ENCODE results near the gene APOBEC2. TPM values are rescaled to one million over a fixed set of nuclear protein-coding genes. Genes with fewer than 3 reads are reported as not detected.
"Not testable (repeated sequence)": the region's sequence is repeated elsewhere in the genome, so short reads cannot be mapped to it uniquely, and the experiment has no call there.

APOBEC2 gene
- under 1 TPM in 3 of 4 donors, not detected in 1; 0.32 to 0.73 (median 0.34) TPM for polyA plus RNA-seq (ENCODE audit: insufficient read length in 4 of 4)

- DNase-seq (ENCODE audit: low read depth in 4 of 4, low spot score in 3 of 4), result no peak
These were observed at the start of gene APOBEC2 for GRCh38 chr6:41053041-41053440. Gene APOBEC2, plus strand, starts transcription at chr6:41053202. Its CDS starts 146 bp downstream, at chr6:41053348.

GRCh38 chr6:41006217-41006616 lies 46.8 kb upstream of the APOBEC2 start:
- not testable (repeated sequence) for DNase-seq (ENCODE audit: low read depth in 4 of 4, low spot score in 3 of 4)

- not testable (repeated sequence) for DNase-seq (ENCODE audit: low read depth in 4 of 4, low spot score in 3 of 4)
These were observed 46.0 kb upstream of the APOBEC2 start for GRCh38 chr6:41006980-41007379.

- DNase-seq (ENCODE audit: low read depth in 4 of 4, low spot score in 3 of 4), result no peak
These were observed 45.0 kb upstream of the APOBEC2 start for GRCh38 chr6:41008011-41008410.

- DNase-seq (ENCODE audit: low read depth in 4 of 4, low spot score in 3 of 4), result no peak
These were observed 43.3 kb upstream of the APOBEC2 start for GRCh38 chr6:41009669-41010068.

GRCh38 chr6:41011673-41012072 lies 41.3 kb upstream of the APOBEC2 start:
- no peak for DNase-seq (ENCODE audit: low read depth in 4 of 4, low spot score in 3 of 4)

- DNase-seq (ENCODE audit: low read depth in 4 of 4, low spot score in 3 of 4), result no peak
These were observed 39.4 kb upstream of the APOBEC2 start for GRCh38 chr6:41013466-41014153.

GRCh38 chr6:41014780-41015179 lies 38.2 kb upstream of the APOBEC2 start:
- no peak for DNase-seq (ENCODE audit: low read depth in 4 of 4, low spot score in 3 of 4)

- not testable (repeated sequence) for DNase-seq (ENCODE audit: low read depth in 4 of 4, low spot score in 3 of 4)
These were observed 37.1 kb upstream of the APOBEC2 start for GRCh38 chr6:41015860-41016259.

- no peak for DNase-seq (ENCODE audit: low read depth in 4 of 4, low spot score in 3 of 4)
These were observed 35.3 kb upstream of the APOBEC2 start for GRCh38 chr6:41017663-41018062.

GRCh38 chr6:41021832-41022231 lies 31.2 kb upstream of the APOBEC2 start:
- no peak for DNase-seq (ENCODE audit: low read depth in 4 of 4, low spot score in 3 of 4)

- no peak for DNase-seq (ENCODE audit: low read depth in 4 of 4, low spot score in 3 of 4)
These were observed 30.7 kb upstream of the APOBEC2 start for GRCh38 chr6:41022294-41022693.

GRCh38 chr6:41023114-41023513 lies 29.9 kb upstream of the APOBEC2 start:
- DNase-seq (ENCODE audit: low read depth in 4 of 4, low spot score in 3 of 4), result no peak

- DNase-seq (ENCODE audit: low read depth in 4 of 4, low spot score in 3 of 4), result no peak
These were observed 27.0 kb upstream of the APOBEC2 start for GRCh38 chr6:41025966-41026530.

- no peak for DNase-seq (ENCODE audit: low read depth in 4 of 4, low spot score in 3 of 4)
These were observed 25.8 kb upstream of the APOBEC2 start for GRCh38 chr6:41027241-41027640.

- peak; percentile 69 to 80 (median 74) for DNase-seq (ENCODE audit: low read depth in 4 of 4, low spot score in 3 of 4)
These were observed 25.0 kb upstream of the APOBEC2 start for GRCh38 chr6:41027799-41028560.

GRCh38 chr6:41028561-41029412 lies 24.2 kb upstream of the APOBEC2 start:
- DNase-seq (ENCODE audit: low read depth in 4 of 4, low spot score in 3 of 4), result peak in 1 of 4 donors; percentile 64

- DNase-seq (ENCODE audit: low read depth in 4 of 4, low spot score in 3 of 4), result no peak
These were observed 20.2 kb upstream of the APOBEC2 start for GRCh38 chr6:41032830-41033229.

GRCh38 chr6:41033776-41034175 lies 19.2 kb upstream of the APOBEC2 start:
- DNase-seq (ENCODE audit: low read depth in 4 of 4, low spot score in 3 of 4), result no peak

GRCh38 chr6:41036186-41036585 lies 16.8 kb upstream of the APOBEC2 start:
- DNase-seq (ENCODE audit: low read depth in 4 of 4, low spot score in 3 of 4), result no peak

GRCh38 chr6:41036601-41037000 lies 16.4 kb upstream of the APOBEC2 start:
- no peak for DNase-seq (ENCODE audit: low read depth in 4 of 4, low spot score in 3 of 4)

Measured in left renal pelvis (tissue), 4 donors.